ENCODE measurements around the gene FBXL19. TPM values are rescaled to one million over a fixed set of nuclear protein-coding genes. Genes with fewer than 3 reads are reported as not detected.

FBXL19 gene
- polyA plus RNA-seq, 1 donor from 2014 or later, result 0.26 TPM

- peaks cover 0 to 2% (median 0%) of the 10 kb centered on the region in 3 donors for H3K4me1 Mint-ChIP-seq
- no peaks in the 10 kb centered on the region for H3K27me3 Mint-ChIP-seq
- H3K36me3 Mint-ChIP-seq, result no peaks in the 10 kb centered on the region
- H3K4me3 Mint-ChIP-seq, result no peak within 1 kb of the TSS
- peak within 1 kb of the TSS in 1 of 3 donors; percentile 69 for H3K27ac Mint-ChIP-seq
- no peaks in the 10 kb centered on the region for H3K9me3 Mint-ChIP-seq
Measured at GRCh38 chr16:30984669-30985400, 61.5 kb downstream of the FBXL19 start, which contains the start of gene HSD3B7. Gene HSD3B7 (plus strand): TSS chr16:30985207. CDS start chr16:30985659, 452 bp downstream.

DNA sequence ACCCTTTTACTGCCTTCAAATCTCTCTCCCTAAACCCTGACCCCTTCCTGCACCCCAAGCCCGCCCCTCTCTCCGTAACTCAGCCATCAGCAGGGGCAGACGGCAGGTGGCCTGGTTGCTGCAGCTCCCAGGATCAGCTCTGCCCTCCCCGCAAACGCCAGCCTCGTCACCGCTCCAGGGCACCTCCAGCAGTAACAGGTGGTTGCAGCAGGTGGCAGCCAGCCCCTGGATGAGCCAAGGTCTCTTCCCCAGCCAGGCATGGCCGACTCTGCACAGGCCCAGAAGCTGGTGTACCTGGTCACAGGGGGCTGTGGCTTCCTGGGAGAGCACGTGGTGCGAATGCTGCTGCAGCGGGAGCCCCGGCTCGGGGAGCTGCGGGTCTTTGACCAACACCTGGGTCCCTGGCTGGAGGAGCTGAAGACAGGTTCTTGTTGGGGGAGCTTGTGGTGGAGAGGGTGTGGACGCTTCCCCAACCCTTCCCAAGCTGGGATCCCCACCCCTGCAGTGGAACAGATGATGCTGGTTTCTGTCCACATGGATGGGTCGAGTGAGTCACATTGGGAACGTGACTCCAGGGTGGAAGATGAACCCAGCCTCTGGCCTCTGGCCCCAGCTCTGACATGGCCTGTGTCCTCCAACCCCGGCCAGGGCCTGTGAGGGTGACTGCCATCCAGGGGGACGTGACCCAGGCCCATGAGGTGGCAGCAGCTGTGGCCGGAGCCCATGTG lies 62.2 kb downstream of the FBXL19 start:
- Mint-ChIP-seq H3K4me1 (peaks cover 0 to 2% (median 0%) of the 10 kb centered on the region in 3 donors), H3K36me3 (no peaks in the 10 kb centered on the region)

DNA sequence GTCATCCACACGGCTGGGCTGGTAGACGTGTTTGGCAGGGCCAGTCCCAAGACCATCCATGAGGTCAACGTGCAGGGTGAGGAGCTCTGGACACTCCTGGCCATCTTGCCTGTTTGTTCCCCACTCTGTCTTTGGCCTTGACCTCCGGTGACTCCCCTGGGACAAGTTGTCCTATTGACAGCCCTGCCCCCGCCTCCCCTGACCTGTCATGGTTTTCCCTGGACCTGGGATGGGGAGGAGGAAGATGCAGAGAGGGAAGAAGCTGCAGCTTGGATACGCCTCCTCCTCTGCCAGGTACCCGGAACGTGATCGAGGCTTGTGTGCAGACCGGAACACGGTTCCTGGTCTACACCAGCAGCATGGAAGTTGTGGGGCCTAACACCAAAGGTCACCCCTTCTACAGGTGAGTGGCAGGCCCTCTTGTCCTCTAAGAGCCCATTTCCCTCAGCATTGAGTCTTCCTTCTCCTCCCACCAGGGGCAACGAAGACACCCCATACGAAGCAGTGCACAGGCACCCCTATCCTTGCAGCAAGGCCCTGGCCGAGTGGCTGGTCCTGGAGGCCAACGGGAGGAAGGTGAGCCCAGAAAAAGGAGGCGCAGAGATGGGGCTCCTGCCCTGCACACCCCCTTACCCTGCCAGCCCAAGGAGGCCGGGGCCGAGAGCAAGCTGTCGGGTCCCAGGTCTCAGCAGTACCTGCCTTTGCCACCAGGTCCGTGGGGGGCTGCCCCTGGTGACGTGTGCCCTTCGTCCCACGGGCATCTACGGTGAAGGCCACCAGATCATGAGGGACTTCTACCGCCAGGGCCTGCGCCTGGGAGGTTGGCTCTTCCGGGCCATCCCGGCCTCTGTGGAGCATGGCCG lies 63.0 kb downstream of the FBXL19 start:
- no peaks in the 10 kb centered on the region for H3K9me3 Mint-ChIP-seq
- H3K4me1 Mint-ChIP-seq, result peaks cover 0 to 2% (median 0%) of the 10 kb centered on the region in 3 donors
- no peaks in the 10 kb centered on the region for H3K27me3 Mint-ChIP-seq
- H3K36me3 Mint-ChIP-seq, result no peaks in the 10 kb centered on the region
- H3K27ac Mint-ChIP-seq, result peak overlapping the region in 1 of 3 donors; percentile 60
- no peak overlapping the region for H3K4me3 Mint-ChIP-seq

More for the DNA sequence above, 62.2 kb downstream of the FBXL19 start:
- Mint-ChIP-seq H3K9me3 (no peaks in the 10 kb centered on the region), H3K4me3 (no peak overlapping the region), H3K27me3 (no peaks in the 10 kb centered on the region), H3K27ac (no peak overlapping the region)

- H3K27me3 Mint-ChIP-seq, result no peaks in the 10 kb centered on the region
- no peaks in the 10 kb centered on the region for H3K36me3 Mint-ChIP-seq
- peaks cover 0 to 2% (median 0%) of the 10 kb centered on the region in 3 donors for H3K4me1 Mint-ChIP-seq
- no peaks in the 10 kb centered on the region for H3K9me3 Mint-ChIP-seq
- no peak overlapping the region for H3K27ac Mint-ChIP-seq
- H3K4me3 Mint-ChIP-seq, result no peak overlapping the region
Measured at GRCh38 chr16:30987581-30988190, 64.3 kb downstream of the FBXL19 start.

DNA sequence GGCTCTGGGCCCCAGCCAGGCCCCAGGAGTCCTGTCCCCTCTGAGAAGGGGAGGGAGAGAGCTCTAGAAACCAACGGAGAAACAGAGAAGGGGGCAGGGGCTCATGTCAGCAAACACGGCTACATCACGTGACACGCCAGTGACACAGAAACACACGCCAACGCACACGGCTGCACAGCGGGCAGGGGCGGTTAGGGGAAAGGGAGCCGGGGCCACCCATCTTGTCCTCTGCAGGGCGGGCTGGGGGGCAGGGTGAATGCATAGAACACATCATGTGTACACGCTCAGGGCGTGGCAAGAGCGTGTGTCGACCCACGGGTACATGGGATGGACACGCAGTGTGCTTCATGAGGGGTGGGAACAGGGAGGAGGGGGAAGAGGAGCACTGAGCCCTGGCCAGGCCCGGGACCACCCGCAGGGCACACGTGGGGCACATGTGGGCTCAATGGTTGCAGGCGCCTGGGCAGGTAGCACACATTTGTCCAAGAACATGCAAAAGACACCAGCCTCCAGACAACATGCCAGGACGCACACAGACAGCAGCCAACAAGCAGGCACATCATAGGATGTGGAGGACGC lies 66.2 kb downstream of the FBXL19 start:
- H3K4me1 Mint-ChIP-seq, result peaks cover 0 to 2% (median 0%) of the 10 kb centered on the region in 3 donors
- no peaks in the 10 kb centered on the region for H3K9me3 Mint-ChIP-seq
- H3K4me3 Mint-ChIP-seq, result no peak overlapping the region
- H3K27ac Mint-ChIP-seq, result no peak overlapping the region
- no peaks in the 10 kb centered on the region for H3K36me3 Mint-ChIP-seq
- H3K27me3 Mint-ChIP-seq, result no peaks in the 10 kb centered on the region

DNA sequence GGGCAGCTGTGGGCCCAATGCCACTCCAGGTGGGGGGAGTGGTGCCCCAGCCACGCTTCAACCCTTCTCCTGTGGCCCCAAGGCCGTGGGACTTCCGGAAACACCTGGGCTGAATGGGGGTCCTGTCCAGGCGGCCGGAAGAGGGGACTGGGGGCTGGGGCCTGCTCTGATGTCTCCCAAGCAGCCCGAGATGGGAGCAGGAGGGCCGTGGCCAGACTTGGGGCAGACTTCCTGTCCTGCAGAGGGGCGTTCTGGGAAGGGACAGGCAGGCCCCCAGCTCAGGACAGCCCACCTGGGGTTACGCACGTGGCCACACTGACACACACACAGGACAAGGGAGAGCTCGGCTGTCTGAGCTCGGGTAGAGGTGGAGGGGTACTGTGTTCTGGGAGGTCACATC lies 66.7 kb downstream of the FBXL19 start:
- no peak overlapping the region for H3K27ac Mint-ChIP-seq
- H3K4me1 Mint-ChIP-seq, result peaks cover 0 to 3% (median 0%) of the 10 kb centered on the region in 3 donors
- no peak overlapping the region for H3K4me3 Mint-ChIP-seq
- peaks cover under 1% of the 10 kb centered on the region for H3K27me3 Mint-ChIP-seq
- no peaks in the 10 kb centered on the region for H3K9me3 Mint-ChIP-seq
- H3K36me3 Mint-ChIP-seq, result no peaks in the 10 kb centered on the region

DNA sequence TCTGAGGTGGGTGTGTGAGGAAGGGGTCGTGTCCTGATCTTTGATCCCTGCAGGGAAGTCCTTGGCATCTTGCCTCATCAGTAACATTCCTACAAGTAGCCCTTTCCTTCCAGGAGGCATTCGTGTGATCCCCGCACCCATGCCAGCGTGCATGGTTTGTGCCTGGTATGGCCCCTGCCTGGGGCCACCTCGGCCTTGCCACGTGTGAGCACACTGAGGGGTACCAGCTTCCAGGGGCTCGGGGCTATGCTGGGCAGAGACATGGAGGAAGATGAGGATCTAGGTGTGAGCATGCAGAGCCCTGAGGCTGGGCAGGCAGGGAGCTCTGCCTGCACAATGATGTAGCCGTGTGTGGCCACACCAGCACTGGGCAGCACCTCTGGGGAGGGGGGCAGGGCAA lies 67.7 kb downstream of the FBXL19 start:
- H3K36me3 Mint-ChIP-seq, result no peaks in the 10 kb centered on the region
- H3K9me3 Mint-ChIP-seq, result no peaks in the 10 kb centered on the region
- no peak overlapping the region for H3K4me3 Mint-ChIP-seq
- no peak overlapping the region for H3K27ac Mint-ChIP-seq
- H3K4me1 Mint-ChIP-seq, result peaks cover 0 to 2% (median 0%) of the 10 kb centered on the region in 3 donors
- H3K27me3 Mint-ChIP-seq, result peaks cover 2% of the 10 kb centered on the region

DNA sequence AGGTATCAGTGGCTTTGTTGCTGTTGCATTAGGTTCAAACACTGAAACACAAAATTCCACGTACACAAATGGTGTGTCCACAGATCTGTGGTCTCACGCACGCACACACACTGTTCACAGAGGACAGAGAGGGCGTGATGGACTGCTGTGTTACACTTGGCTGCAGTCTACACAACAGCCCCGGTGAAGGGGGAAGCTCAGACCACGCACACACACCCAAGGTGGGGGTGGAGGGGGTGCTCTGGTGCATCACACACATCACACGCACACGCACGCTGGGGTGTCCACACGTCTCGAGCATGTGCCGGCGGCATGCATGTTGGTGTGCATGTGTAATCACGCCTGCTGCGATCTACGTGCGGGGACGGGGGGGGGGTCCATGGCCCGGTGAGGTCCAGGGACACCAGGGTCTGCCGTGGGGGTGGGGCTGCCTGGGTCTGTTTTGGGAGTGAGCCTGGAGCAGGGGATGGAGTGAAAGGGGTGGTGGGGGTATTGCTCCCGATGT lies 69.0 kb downstream of the FBXL19 start:
- Mint-ChIP-seq H3K27ac (no peak overlapping the region), H3K9me3 (no peaks in the 10 kb centered on the region), H3K36me3 (no peaks in the 10 kb centered on the region), H3K4me3 (no peak overlapping the region), H3K27me3 (peaks cover 2% of the 10 kb centered on the region), H3K4me1 (peaks cover 0 to 6% (median 4%) of the 10 kb centered on the region in 3 donors)

GRCh38 chr16:30992931-30993816 lies 69.8 kb downstream of the FBXL19 start:
- Mint-ChIP-seq H3K4me1 (peaks cover 0 to 6% (median 4%) of the 10 kb centered on the region in 3 donors), H3K27me3 (peaks cover 2% of the 10 kb centered on the region), H3K4me3 (no peak overlapping the region), H3K36me3 (no peaks in the 10 kb centered on the region), H3K9me3 (no peaks in the 10 kb centered on the region), H3K27ac (no peak overlapping the region)

- peak overlapping the region in 2 of 3 donors; percentile 21 to 45 for H3K27ac Mint-ChIP-seq
- H3K4me3 Mint-ChIP-seq, result peak overlapping the region; percentile 71 to 92 (median 89)
- H3K27me3 Mint-ChIP-seq, result peaks cover 2% of the 10 kb centered on the region
- no peaks in the 10 kb centered on the region for H3K9me3 Mint-ChIP-seq
- H3K36me3 Mint-ChIP-seq, result no peaks in the 10 kb centered on the region
- peaks cover 0 to 6% (median 4%) of the 10 kb centered on the region in 3 donors for H3K4me1 Mint-ChIP-seq
Measured at GRCh38 chr16:30995927-30996323, 72.6 kb downstream of the FBXL19 start.

DNA sequence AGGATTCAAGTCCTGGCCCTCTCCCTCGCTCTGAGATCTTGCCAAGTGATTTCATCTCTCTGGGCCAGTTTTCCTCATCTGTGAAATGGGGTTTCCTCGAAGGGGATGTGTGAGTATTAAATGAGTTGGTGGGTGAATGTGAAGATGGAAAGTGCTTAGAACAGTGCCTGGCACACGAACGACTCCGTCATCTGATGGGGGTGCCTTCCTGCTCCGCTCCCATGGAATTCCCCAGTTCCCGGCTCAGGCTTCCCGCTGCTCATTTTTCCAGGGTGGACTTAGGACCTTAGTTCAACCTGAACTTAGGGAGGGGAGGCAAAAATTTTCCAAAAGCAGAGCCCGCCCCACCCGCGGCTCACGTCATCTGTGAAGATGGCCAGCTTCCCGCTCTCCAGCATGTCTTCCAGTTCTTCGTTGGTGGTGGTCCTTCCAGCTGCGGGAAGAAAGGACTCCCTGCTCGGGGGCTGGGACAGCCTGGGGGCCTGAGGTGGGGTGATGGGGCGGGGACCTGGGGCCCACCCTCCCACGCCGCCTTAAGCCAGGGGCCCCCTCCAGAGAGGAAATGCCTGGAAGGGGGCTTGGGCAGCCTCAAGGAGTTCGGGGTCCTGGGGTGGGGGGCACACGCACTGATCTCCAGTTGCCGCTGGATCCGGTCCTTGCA lies 73.1 kb downstream of the FBXL19 start:
- Mint-ChIP-seq H3K9me3 (no peaks in the 10 kb centered on the region), H3K4me3 (peak overlapping the region; percentile 78 to 97 (median 90)), H3K4me1 (peaks cover 0 to 6% (median 4%) of the 10 kb centered on the region in 3 donors), H3K36me3 (no peaks in the 10 kb centered on the region), H3K27ac (peak overlapping the region; percentile 45 to 92 (median 68)), H3K27me3 (peaks cover 2% of the 10 kb centered on the region)

- Mint-ChIP-seq H3K4me3 (peak overlapping the region; percentile 78 to 97 (median 90)), H3K4me1 (peaks cover 0 to 6% (median 4%) of the 10 kb centered on the region in 3 donors), H3K9me3 (no peaks in the 10 kb centered on the region), H3K27ac (peak overlapping the region; percentile 45 to 92 (median 68)), H3K36me3 (no peaks in the 10 kb centered on the region), H3K27me3 (peaks cover 2% of the 10 kb centered on the region)
Measured at GRCh38 chr16:30996985-30997724, 73.8 kb downstream of the FBXL19 start.
